Measurements from ENCODE around the gene FBXL14.

GRCh38 chr12:1552911-1553491 is 41.4 kb downstream of the FBXL14 start:
- TF ChIP-seq POLR2A (IDR thresholded peaks at IDR 0.05; ENCODE audit: low read length): no peak
- no peak for TF ChIP-seq ELK1 (IDR thresholded peaks at IDR 0.05; ENCODE audit: low read depth, low read length)
- TF ChIP-seq CTCF (IDR thresholded peaks at IDR 0.05): no peak
- no peak for TF ChIP-seq KDM1A (IDR thresholded peaks at IDR 0.05; ENCODE audit: low read depth)
- TF ChIP-seq KDM5A (IDR thresholded peaks at IDR 0.05): no peak
- no peak for TF ChIP-seq REST (IDR thresholded peaks at IDR 0.05)
- TF ChIP-seq JUN (IDR thresholded peaks at IDR 0.05): no peak
- TF ChIP-seq NFE2L2 (conservative IDR thresholded peaks at IDR 0.05; ENCODE audit: low read length): no peak
- TF ChIP-seq MYC (IDR thresholded peaks at IDR 0.05; ENCODE audit: borderline replicate concordance, low read length): no peak
- TF ChIP-seq CEBPB (IDR thresholded peaks at IDR 0.05): no peak
